Vagina (tissue), 2 donors: ENCODE results near the gene PCNX2. TPM values are rescaled to one million over a fixed set of nuclear protein-coding genes. Genes with fewer than 3 reads are reported as not detected.
A peak's percentile ranks its signal among the peaks of the same experiment; 100 is the strongest.

Source experiments
- DNase-seq, 2 donors: peaks; one replicate each; pipeline ENCODE4 v3.0.0-alpha.2; 2017; ENCODE audit errors: extremely low spot score in 2 of 2
- H3K27ac ChIP-seq: fragments of 200-600 bp; sonication (generic); one replicate; pipeline ENCODE4 v1.5.1; 2019
- H3K27me3 ChIP-seq: fragments of 200-600 bp; sonication (generic); one replicate; pipeline ENCODE4 v1.5.1; 2019
- H3K36me3 ChIP-seq, 2 donors: fragments of 200-600 bp; sonication (generic); one replicate each; pipeline ENCODE4 v1.5.1; 2017 to 2019
- H3K4me1 ChIP-seq: fragments of 200-600 bp; sonication (generic); one replicate; pipeline ENCODE4 v1.5.1; 2019
- H3K4me3 ChIP-seq, 2 donors: fragments of 200-600 bp; sonication (generic); 1 replicate in 1 of 2; 2 replicates in 1 of 2; pipeline ENCODE4 v1.5.1; 2016 to 2019
- H3K9me3 ChIP-seq: fragments of 200-600 bp; sonication (generic); one replicate; pipeline ENCODE4 v1.5.1; 2019
- CTCF ChIP-seq, 3 experiments: fragments of 450-650 bp in 2 of 3; fragments of 200-600 bp in 1 of 3; sonication (generic) in 1 of 3; IDR thresholded peaks; one replicate each; pipeline ENCODE4 v1.5.1; 2017 to 2019; ENCODE audit warnings: antibody characterized with exemption in 3 of 3, mild to moderate bottlenecking in 2 of 3, moderate library complexity in 2 of 3
- POLR2A ChIP-seq, 2 donors: fragments of 450-650 bp; IDR thresholded peaks; one replicate each; pipeline ENCODE4 v1.6.1; 2017; ENCODE audit warnings: antibody characterized with exemption in 2 of 2, mild to moderate bottlenecking in 2 of 2, moderate library complexity in 2 of 2
- POLR2AphosphoS5 ChIP-seq, 2 donors: sonication (generic); formaldehyde crosslinking; IDR thresholded peaks; one replicate each; pipeline ENCODE4 v1.9.0; 2017; ENCODE audit warnings: antibody characterized with exemption in 2 of 2, mild to moderate bottlenecking in 2 of 2, low read depth in 1 of 2; ENCODE audit not compliant: insufficient read depth in 1 of 2
- intact Hi-C: fragments of 100-400 bp; cut with DNase I; formaldehyde crosslinking; loops from one replicate; pipeline ENCODE4 v1.15.1; 2023
- total RNA-seq: library from RNA; depleted of rRNA; stranded (reverse); fragments of >200 nt; gene quantifications from one replicate; pipeline ENCODE4 v1.2.3, GENCODE V29; 2016

PCNX2 gene
- total RNA-seq, 1 donor from 2014 or later: 29.2 TPM

GRCh38 chr1:233256191-233256590 lies 39.3 kb downstream of the PCNX2 start:
- Histone ChIP-seq H3K4me3 (no peak overlapping the region), H3K4me1 (peaks cover 15% of the 10 kb centered on the region), H3K27me3 (no peaks in the 10 kb centered on the region), H3K36me3 (peaks cover 2 to 14% of the 10 kb centered on the region in 2 donors), H3K9me3 (no peaks in the 10 kb centered on the region), H3K27ac (no peak overlapping the region)
- intact Hi-C loops: no loop called here
- no peak for DNase-seq
- TF ChIP-seq POLR2A (IDR thresholded peaks at IDR 0.05): no peak
- no peak for TF ChIP-seq CTCF (IDR thresholded peaks at IDR 0.05)
- TF ChIP-seq POLR2AphosphoS5 (IDR thresholded peaks at IDR 0.05; ENCODE audit: insufficient read depth in 1 of 2, low read depth in 1 of 2): no peak

GRCh38 chr1:233255145-233255544 lies 40.4 kb downstream of the PCNX2 start:
- peaks cover 15% of the 10 kb centered on the region for H3K4me1 ChIP-seq
- no peaks in the 10 kb centered on the region for H3K9me3 ChIP-seq
- TF ChIP-seq CTCF (IDR thresholded peaks at IDR 0.05): no peak
- TF ChIP-seq POLR2A (IDR thresholded peaks at IDR 0.05): no peak
- TF ChIP-seq POLR2AphosphoS5 (IDR thresholded peaks at IDR 0.05; ENCODE audit: insufficient read depth in 1 of 2, low read depth in 1 of 2): no peak
- H3K27me3 ChIP-seq: no peaks in the 10 kb centered on the region
- intact Hi-C loops: no loop called here
- no peak for DNase-seq
- no peak overlapping the region for H3K27ac ChIP-seq
- H3K36me3 ChIP-seq: peaks cover 4 to 14% of the 10 kb centered on the region in 2 donors
- H3K4me3 ChIP-seq: no peak overlapping the region

- H3K36me3 ChIP-seq: peaks cover 4 to 10% of the 10 kb centered on the region in 2 donors
- H3K27me3 ChIP-seq: no peaks in the 10 kb centered on the region
- no peak overlapping the region for H3K27ac ChIP-seq
- intact Hi-C loops: no loop called here
- H3K9me3 ChIP-seq: no peaks in the 10 kb centered on the region
- no peak for DNase-seq
- no peak for TF ChIP-seq CTCF (IDR thresholded peaks at IDR 0.05)
- no peak for TF ChIP-seq POLR2AphosphoS5 (IDR thresholded peaks at IDR 0.05; ENCODE audit: insufficient read depth in 1 of 2, low read depth in 1 of 2)
- no peak for TF ChIP-seq POLR2A (IDR thresholded peaks at IDR 0.05)
- H3K4me1 ChIP-seq: peaks cover 15% of the 10 kb centered on the region
- no peak overlapping the region for H3K4me3 ChIP-seq
Measured at GRCh38 chr1:233253832-233254331, 41.6 kb downstream of the PCNX2 start.

GRCh38 chr1:233253231-233253831 lies 42.2 kb downstream of the PCNX2 start:
- Histone ChIP-seq H3K27me3 (no peaks in the 10 kb centered on the region), H3K4me1 (peaks cover 15% of the 10 kb centered on the region), H3K4me3 (no peak overlapping the region), H3K27ac (no peak overlapping the region), H3K9me3 (no peaks in the 10 kb centered on the region), H3K36me3 (peaks cover 4 to 5% of the 10 kb centered on the region in 2 donors)
- intact Hi-C loops: no loop called here
- no peak for DNase-seq
- TF ChIP-seq CTCF (IDR thresholded peaks at IDR 0.05): no peak
- no peak for TF ChIP-seq POLR2AphosphoS5 (IDR thresholded peaks at IDR 0.05; ENCODE audit: insufficient read depth in 1 of 2, low read depth in 1 of 2)
- no peak for TF ChIP-seq POLR2A (IDR thresholded peaks at IDR 0.05)

GRCh38 chr1:233252441-233252840 lies 43.1 kb downstream of the PCNX2 start:
- H3K4me1 ChIP-seq: peaks cover 15% of the 10 kb centered on the region
- H3K4me3 ChIP-seq: no peak overlapping the region
- intact Hi-C loops: no loop called here
- no peak for DNase-seq
- no peaks in the 10 kb centered on the region for H3K9me3 ChIP-seq
- H3K27me3 ChIP-seq: no peaks in the 10 kb centered on the region
- no peak overlapping the region for H3K27ac ChIP-seq
- peaks cover 0 to 4% of the 10 kb centered on the region in 2 donors for H3K36me3 ChIP-seq
- TF ChIP-seq POLR2A (IDR thresholded peaks at IDR 0.05): no peak
- peak in 1 of 2 donors; percentile 31 for TF ChIP-seq POLR2AphosphoS5 (IDR thresholded peaks at IDR 0.05; ENCODE audit: insufficient read depth in 1 of 2, low read depth in 1 of 2)
- TF ChIP-seq CTCF (IDR thresholded peaks at IDR 0.05): no peak
